ENCODE data around the gene CNTN4.

CNTN4 gene

GRCh38 chr3:2110597-2111117 is 12.0 kb downstream of the CNTN4 start:
- H3K9me3 ChIP-seq (ENCODE audit: insufficient read depth, low read length, severe bottlenecking), result peaks cover 8% of the 10 kb centered on the region
- TF ChIP-seq EZH2 (IDR thresholded peaks at IDR 0.05; ENCODE audit: borderline replicate concordance, low read depth, low read length, severe bottlenecking) (no peak), CTCF (IDR thresholded peaks at IDR 0.05; ENCODE audit: borderline replicate concordance, extremely low read depth, low read length, poor library complexity, severe bottlenecking) (no peak)
- H2AFZ ChIP-seq (ENCODE audit: low read depth, low read length), result no peak overlapping the region
- no peak overlapping the region for H3K4me3 ChIP-seq (ENCODE audit: low read depth in 1 of 2, low read length in 2 of 2)
- no peaks in the 10 kb centered on the region for H3K36me3 ChIP-seq (ENCODE audit: insufficient read depth, low read length)
- H3K4me1 ChIP-seq (ENCODE audit: insufficient read depth, low read length), result no peaks in the 10 kb centered on the region
- H4K20me1 ChIP-seq (ENCODE audit: insufficient read depth, low read length), result no peaks in the 10 kb centered on the region
- DNase-seq (no peak), ATAC-seq (ENCODE audit: insufficient read depth, low read depth) (no peak)
- H3K9ac ChIP-seq (ENCODE audit: low read depth, low read length), result no peak overlapping the region
- H3K27ac ChIP-seq (ENCODE audit: low read length), result no peak overlapping the region
- H3K79me2 ChIP-seq (ENCODE audit: insufficient read depth, low read length), result no peaks in the 10 kb centered on the region
- H3K4me2 ChIP-seq (ENCODE audit: insufficient read depth, low read length), result no peak overlapping the region
- H3K27me3 ChIP-seq (ENCODE audit: insufficient read depth, low read length, poor library complexity), result no peaks in the 10 kb centered on the region

GRCh38 chr3:2114617-2115275 is 16.1 kb downstream of the CNTN4 start:
- H3K4me3 ChIP-seq (ENCODE audit: low read depth in 1 of 2, low read length in 2 of 2), result no peak overlapping the region
- H3K4me2 ChIP-seq (ENCODE audit: insufficient read depth, low read length), result no peak overlapping the region
- H3K27ac ChIP-seq (ENCODE audit: low read length), result no peak overlapping the region
- DNase-seq, result no peak
- no peaks in the 10 kb centered on the region for H3K4me1 ChIP-seq (ENCODE audit: insufficient read depth, low read length)
- TF ChIP-seq EZH2 (IDR thresholded peaks at IDR 0.05; ENCODE audit: borderline replicate concordance, low read depth, low read length, severe bottlenecking) (no peak), CTCF (IDR thresholded peaks at IDR 0.05; ENCODE audit: borderline replicate concordance, extremely low read depth, low read length, poor library complexity, severe bottlenecking) (no peak)
- H4K20me1 ChIP-seq (ENCODE audit: insufficient read depth, low read length), result no peaks in the 10 kb centered on the region
- H3K36me3 ChIP-seq (ENCODE audit: insufficient read depth, low read length), result no peaks in the 10 kb centered on the region
- H3K9ac ChIP-seq (ENCODE audit: low read depth, low read length), result no peak overlapping the region
- no peak for ATAC-seq (ENCODE audit: insufficient read depth, low read depth)
- H2AFZ ChIP-seq (ENCODE audit: low read depth, low read length), result no peak overlapping the region
- no peaks in the 10 kb centered on the region for H3K27me3 ChIP-seq (ENCODE audit: insufficient read depth, low read length, poor library complexity)
- H3K79me2 ChIP-seq (ENCODE audit: insufficient read depth, low read length), result no peaks in the 10 kb centered on the region
- H3K9me3 ChIP-seq (ENCODE audit: insufficient read depth, low read length, severe bottlenecking), result peaks cover 2% of the 10 kb centered on the region

- TF ChIP-seq EZH2 (IDR thresholded peaks at IDR 0.05; ENCODE audit: borderline replicate concordance, low read depth, low read length, severe bottlenecking), result no peak
- TF ChIP-seq CTCF (IDR thresholded peaks at IDR 0.05; ENCODE audit: borderline replicate concordance, extremely low read depth, low read length, poor library complexity, severe bottlenecking), result no peak
- H3K79me2 ChIP-seq (ENCODE audit: insufficient read depth, low read length), result no peaks in the 10 kb centered on the region
- H3K4me2 ChIP-seq (ENCODE audit: insufficient read depth, low read length), result no peak overlapping the region
- H3K27ac ChIP-seq (ENCODE audit: low read length), result no peak overlapping the region
- H3K4me3 ChIP-seq (ENCODE audit: low read depth in 1 of 2, low read length in 2 of 2), result no peak overlapping the region
- H4K20me1 ChIP-seq (ENCODE audit: insufficient read depth, low read length), result no peaks in the 10 kb centered on the region
- H3K27me3 ChIP-seq (ENCODE audit: insufficient read depth, low read length, poor library complexity), result no peaks in the 10 kb centered on the region
- DNase-seq, result no peak
- ATAC-seq (ENCODE audit: insufficient read depth, low read depth), result no peak
- no peaks in the 10 kb centered on the region for H3K9me3 ChIP-seq (ENCODE audit: insufficient read depth, low read length, severe bottlenecking)
- H2AFZ ChIP-seq (ENCODE audit: low read depth, low read length), result no peak overlapping the region
- H3K9ac ChIP-seq (ENCODE audit: low read depth, low read length), result no peak overlapping the region
- no peaks in the 10 kb centered on the region for H3K36me3 ChIP-seq (ENCODE audit: insufficient read depth, low read length)
- no peaks in the 10 kb centered on the region for H3K4me1 ChIP-seq (ENCODE audit: insufficient read depth, low read length)
These were observed 32.1 kb downstream of the CNTN4 start for GRCh38 chr3:2130726-2131125.

Measured in DND-41 (cell line).